ENCODE results near the gene NCK2.
A peak's percentile ranks its signal among the peaks of the same experiment; 100 is the strongest.

Gene NCK2

GRCh38 chr2:105802587-105802986, 57.9 kb downstream of the NCK2 start:
- peak; percentile 50 for DNase-seq (ENCODE audit: low spot score)
- TF ChIP-seq CTCF (IDR thresholded peaks at IDR 0.05; ENCODE audit: extremely low read depth, insufficient read depth, missing control alignments) = no peak
- in situ Hi-C loops (cut with MboI; ENCODE audit: low pct_unique_long_range_greater_than_20kb, low sequenced_read_pairs, unreplicated experiment) = no loop called here

DNA sequence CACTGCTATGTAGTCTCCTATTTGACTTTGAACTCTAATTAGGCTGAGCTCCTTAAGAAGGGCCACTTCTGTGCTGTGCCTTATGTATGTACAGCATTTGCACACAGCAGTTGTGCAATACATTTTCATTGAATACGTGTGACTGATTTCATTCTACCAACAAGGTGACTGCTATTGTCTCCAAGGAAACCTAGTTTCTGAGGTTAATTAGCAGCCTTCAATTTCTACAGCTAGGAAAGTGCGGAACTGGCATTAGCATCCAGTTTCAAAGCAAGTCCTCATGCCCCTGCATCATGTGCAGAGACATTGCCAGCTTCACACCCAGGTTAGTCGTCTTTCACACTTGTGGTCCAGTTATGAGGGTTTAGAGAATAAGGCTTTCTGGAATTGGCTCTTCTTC, 58.6 kb downstream of the NCK2 start:
- in situ Hi-C loops (cut with MboI; ENCODE audit: low pct_unique_long_range_greater_than_20kb, low sequenced_read_pairs, unreplicated experiment) = no loop called here
- no peak for TF ChIP-seq CTCF (IDR thresholded peaks at IDR 0.05; ENCODE audit: extremely low read depth, insufficient read depth, missing control alignments)
- DNase-seq (ENCODE audit: low spot score) = no peak

DNA sequence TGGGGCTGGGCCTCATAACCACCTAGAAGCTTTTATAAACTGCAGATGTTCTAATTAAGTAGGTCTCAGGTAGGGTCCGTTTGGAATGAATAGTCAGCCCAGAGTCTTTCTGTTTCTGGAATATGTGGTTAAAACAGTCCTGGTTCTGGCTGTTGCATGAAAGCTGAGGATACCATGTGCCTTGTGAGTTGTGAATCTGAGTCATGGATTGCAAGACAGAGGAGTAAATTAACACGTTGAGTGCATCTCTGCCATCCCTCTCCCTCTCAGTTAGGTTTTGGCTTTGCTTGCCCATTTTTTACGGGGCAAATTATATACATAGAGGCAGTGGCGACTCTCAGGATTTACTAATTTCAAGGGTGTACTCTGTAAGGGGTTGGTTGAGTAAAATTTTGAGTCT, 59.1 kb downstream of the NCK2 start:
- no peak for TF ChIP-seq CTCF (IDR thresholded peaks at IDR 0.05; ENCODE audit: extremely low read depth, insufficient read depth, missing control alignments)
- in situ Hi-C loops (cut with MboI; ENCODE audit: low pct_unique_long_range_greater_than_20kb, low sequenced_read_pairs, unreplicated experiment) = no loop called here
- no peak for DNase-seq (ENCODE audit: low spot score)

- no peak for DNase-seq (ENCODE audit: low spot score)
- in situ Hi-C loops (cut with MboI; ENCODE audit: low pct_unique_long_range_greater_than_20kb, low sequenced_read_pairs, unreplicated experiment) = no loop called here
- no peak for TF ChIP-seq CTCF (IDR thresholded peaks at IDR 0.05; ENCODE audit: extremely low read depth, insufficient read depth, missing control alignments)
These were observed 59.6 kb downstream of the NCK2 start for GRCh38 chr2:105804266-105804665.

DNA sequence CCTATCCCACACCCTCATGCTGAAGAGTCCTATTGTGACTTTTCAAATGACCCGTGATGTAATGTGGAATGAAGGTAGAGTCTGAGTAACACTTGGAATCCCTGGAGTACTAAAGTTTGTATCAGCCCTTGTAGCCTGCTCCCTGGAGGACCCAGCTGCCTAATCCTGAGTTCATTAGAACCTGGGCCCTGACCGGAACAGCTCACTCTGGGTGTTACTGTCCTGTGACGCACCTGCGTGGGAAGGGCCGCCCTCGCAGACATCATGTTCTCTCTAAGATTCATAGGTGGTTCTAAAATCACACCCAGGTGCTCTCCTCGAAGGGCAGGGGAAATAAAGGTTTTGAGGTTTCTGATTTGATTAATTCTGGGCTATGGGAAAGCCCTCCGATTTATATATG, 62.3 kb downstream of the NCK2 start:
- in situ Hi-C loops (cut with MboI; ENCODE audit: low pct_unique_long_range_greater_than_20kb, low sequenced_read_pairs, unreplicated experiment) = no loop called here
- DNase-seq (ENCODE audit: low spot score) = no peak

GRCh38 chr2:105808423-105809096, 63.8 kb downstream of the NCK2 start:
- in situ Hi-C loops (cut with MboI; ENCODE audit: low pct_unique_long_range_greater_than_20kb, low sequenced_read_pairs, unreplicated experiment) = no loop called here
- no peak for TF ChIP-seq CTCF (IDR thresholded peaks at IDR 0.05; ENCODE audit: extremely low read depth, insufficient read depth, missing control alignments)
- DNase-seq (ENCODE audit: low spot score) = no peak

More for the DNA sequence above, 62.3 kb downstream of the NCK2 start:
- TF ChIP-seq CTCF (IDR thresholded peaks at IDR 0.05; ENCODE audit: extremely low read depth, insufficient read depth, missing control alignments) = no peak
